Hepatic stellate cell (primary cell): Measurements from ENCODE around the gene SLC41A3.
"Not testable (repeated sequence)": the region's sequence is repeated elsewhere in the genome, so short reads cannot be mapped to it uniquely, and the experiment has no call there.

ENCODE experiments used
- DNase-seq: peaks from one replicate; pipeline ENCODE4 v3.0.0; 2011; ENCODE audit warnings: low spot score

SLC41A3 gene

GRCh38 chr3:126106336-126107202, 22.6 kb upstream of the SLC41A3 start:
- DNase-seq = no peak

- no peak for DNase-seq
These were observed 21.8 kb upstream of the SLC41A3 start for GRCh38 chr3:126105691-126106187.

- no peak for DNase-seq
These were observed 21.1 kb upstream of the SLC41A3 start for GRCh38 chr3:126104742-126105605.

GRCh38 chr3:126104028-126104635, 20.2 kb upstream of the SLC41A3 start:
- peak; percentile 15 for DNase-seq

- DNase-seq = peak; percentile 6
These were observed 19.4 kb upstream of the SLC41A3 start for GRCh38 chr3:126103121-126104027.

GRCh38 chr3:126102530-126102951, 18.6 kb upstream of the SLC41A3 start:
- peak; percentile 22 for DNase-seq

- DNase-seq = no peak
These were observed 18.1 kb upstream of the SLC41A3 start for GRCh38 chr3:126102011-126102410.

- no peak for DNase-seq
These were observed 17.6 kb upstream of the SLC41A3 start for GRCh38 chr3:126101521-126101982.

GRCh38 chr3:126100634-126101301, 16.8 kb upstream of the SLC41A3 start:
- peak; percentile 59 for DNase-seq

GRCh38 chr3:126100269-126100633, 16.3 kb upstream of the SLC41A3 start:
- no peak for DNase-seq

GRCh38 chr3:126098391-126098858, 14.5 kb upstream of the SLC41A3 start:
- DNase-seq = peak; percentile 8

- no peak for DNase-seq
These were observed 13.9 kb upstream of the SLC41A3 start for GRCh38 chr3:126097801-126098200.

- DNase-seq = not testable (repeated sequence)
These were observed 12.3 kb upstream of the SLC41A3 start for GRCh38 chr3:126096274-126096673.

GRCh38 chr3:126092128-126092527, 8.2 kb upstream of the SLC41A3 start:
- not testable (repeated sequence) for DNase-seq

- no peak for DNase-seq
These were observed 3.7 kb upstream of the SLC41A3 start for GRCh38 chr3:126087552-126088175.

GRCh38 chr3:126085841-126086240, 1.9 kb upstream of the SLC41A3 start:
- no peak for DNase-seq

GRCh38 chr3:126085276-126085675, 1.4 kb upstream of the SLC41A3 start:
- no peak for DNase-seq

GRCh38 chr3:126084768-126085180, 850 bp upstream of the SLC41A3 start:
- DNase-seq = no peak

- peak; percentile 54 for DNase-seq
These were observed 412 bp downstream of the SLC41A3 start for GRCh38 chr3:126083511-126083912.

- DNase-seq = no peak
These were observed 832 bp downstream of the SLC41A3 start for GRCh38 chr3:126083138-126083445.
